ENCODE results near the gene ACOT12. TPM values are rescaled to one million over a fixed set of nuclear protein-coding genes. Genes with fewer than 3 reads are reported as not detected.

ACOT12 gene
- total and polyA plus RNA-seq, 2 of the 13 experiments (the other 11 are each of a cell fraction or from before 2014, with no cell fraction given): not detected

DNA sequence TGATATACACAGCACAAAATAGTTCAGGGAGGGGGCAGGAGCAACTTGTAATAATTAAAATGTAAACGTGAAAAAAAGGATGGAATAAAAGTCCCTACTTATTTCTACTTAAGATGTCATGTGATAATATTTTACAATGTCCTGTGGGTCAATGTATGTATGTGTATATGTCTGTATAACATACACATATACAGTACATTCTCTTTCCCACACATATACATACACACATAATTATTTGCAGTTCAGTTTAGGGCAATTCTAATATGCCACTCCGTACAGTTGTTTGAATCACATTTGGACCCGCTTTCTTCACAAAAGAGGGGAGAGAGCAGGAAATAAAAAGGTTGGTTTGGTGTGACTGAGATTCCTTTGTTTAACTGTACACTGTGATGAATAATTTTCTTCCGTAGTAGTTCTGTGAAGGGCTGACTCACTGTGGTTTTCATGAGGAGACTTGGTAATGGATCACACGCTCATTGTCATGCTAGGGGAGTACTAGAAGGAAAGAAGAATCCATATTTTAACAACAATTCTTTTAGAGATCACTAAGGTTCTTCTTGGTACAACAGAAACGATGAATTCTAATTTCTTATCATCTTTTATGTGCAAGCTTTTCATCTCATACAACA lies 26.2 kb upstream of the ACOT12 start:
- 15% methylated on average over 6 of the region's 6 CpGs for WGBS (ENCODE audit: low lambda C conversion rate)
- Histone ChIP-seq H3K36me3 (replicated peaks in 1 of 2; ENCODE audit: control insufficient read depth in 1 of 2, insufficient read depth in 2 of 2, low read length in 2 of 2) (no peaks in the 10 kb centered on the region), H2AFZ (ENCODE audit: low read length) (no peak overlapping the region), H3K27ac (ENCODE audit: extremely low read length, insufficient read depth, low read length) (no peak overlapping the region), H3K79me2 (ENCODE audit: insufficient read depth, low read length) (no peaks in the 10 kb centered on the region), H3K9me3 (ENCODE audit: low read length) (no peaks in the 10 kb centered on the region), H3K4me2 (ENCODE audit: low read depth, low read length) (no peak overlapping the region), H3K4me3 (replicated peaks in 1 of 3; ENCODE audit: insufficient read depth in 1 of 3, low read depth in 2 of 3, low read length in 3 of 3) (no peak overlapping the region), H3K4me1 (ENCODE audit: insufficient read depth, low read length) (peaks cover 13% of the 10 kb centered on the region; the same call in 1 of the 2 replicates), H3K9ac (ENCODE audit: insufficient read depth, low read depth, low read length) (no peak overlapping the region), H4K20me1 (ENCODE audit: insufficient read depth, low read length) (no peaks in the 10 kb centered on the region), H3K27me3 (ENCODE audit: control insufficient read depth in 1 of 2, insufficient read depth in 2 of 2, low read length in 2 of 2) (no peaks in the 10 kb centered on the region)
- ATAC-seq (no peak), DNase-seq (ENCODE audit: low spot score) (no peak), FAIRE-seq (no peak)
- no TSS peak for BruUV-seq (replicated peaks)
- ChIA-PET POLR2A (no interaction called here), CTCF (ENCODE audit: low intra/inter-chr PET ratio, low total read pairs) (no interaction called here)
- intact Hi-C loops (cut with micrococcal nuclease; ENCODE audit: unreplicated experiment): loop anchor here (10.0 kb wide), 2 partner anchors 85 to 415 kb away; no protein-coding TSS in a partner anchor
- in situ Hi-C loops (cut with HindIII; ENCODE audit: extremely low pct_ligation_motif_present, low pct_unique_long_range_greater_than_20kb): loop anchor here (10.0 kb wide), 2 partner anchors 745 to 805 kb away; no protein-coding TSS in a partner anchor
- TF ChIP-seq MEF2D (CRISPR knock-in tag; IDR thresholded peaks at IDR 0.05) (no peak), SALL1 (CRISPR knock-in tag; IDR thresholded peaks at IDR 0.05) (no peak)

DNA sequence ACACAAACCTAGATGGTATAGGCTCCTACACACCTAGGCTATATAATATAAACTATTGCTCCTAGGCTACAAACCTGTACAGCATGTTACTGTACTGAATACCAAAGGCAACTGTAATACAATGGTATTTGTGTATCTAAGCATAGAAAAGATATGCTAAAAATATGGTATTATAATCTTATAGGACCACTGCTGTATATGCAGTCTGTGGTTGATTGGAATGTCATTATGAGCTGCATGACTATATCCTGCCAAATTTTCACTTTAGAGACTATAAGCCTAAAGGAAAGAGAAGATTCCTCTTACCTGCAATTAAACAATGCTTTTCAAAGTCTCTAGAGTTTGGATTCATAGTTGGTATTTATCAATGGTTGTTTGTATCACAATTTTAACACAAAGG lies 24.7 kb upstream of the ACOT12 start:
- no peak for TF ChIP-seq PHF20 (CRISPR knock-in tag; IDR thresholded peaks at IDR 0.05)
- CTCF ChIA-PET (ENCODE audit: low intra/inter-chr PET ratio, low total read pairs): no interaction called here
- H2AFZ ChIP-seq (ENCODE audit: low read length): no peak overlapping the region
- in situ Hi-C loops (cut with HindIII; ENCODE audit: extremely low pct_ligation_motif_present, low pct_unique_long_range_greater_than_20kb) (no loop called here), intact Hi-C loops (cut with micrococcal nuclease; ENCODE audit: unreplicated experiment) (no loop called here)
- H3K27me3 ChIP-seq (ENCODE audit: control insufficient read depth in 1 of 2, insufficient read depth in 2 of 2, low read length in 2 of 2): no peaks in the 10 kb centered on the region
- H3K4me2 ChIP-seq (ENCODE audit: low read depth, low read length): no peak overlapping the region
- H4K20me1 ChIP-seq (ENCODE audit: insufficient read depth, low read length): no peaks in the 10 kb centered on the region
- H3K4me1 ChIP-seq (ENCODE audit: insufficient read depth, low read length): peaks cover 13% of the 10 kb centered on the region; the same call in 1 of the 2 replicates
- H3K27ac ChIP-seq (ENCODE audit: extremely low read length, insufficient read depth, low read length): no peak overlapping the region
- ATAC-seq (no peak), FAIRE-seq (no peak), DNase-seq (ENCODE audit: low spot score) (no peak)
- no peak overlapping the region for H3K4me3 ChIP-seq (replicated peaks in 1 of 3; ENCODE audit: insufficient read depth in 1 of 3, low read depth in 2 of 3, low read length in 3 of 3)
- BruUV-seq (replicated peaks): no TSS peak
- H3K9me3 ChIP-seq (ENCODE audit: low read length): no peaks in the 10 kb centered on the region
- no peaks in the 10 kb centered on the region for H3K36me3 ChIP-seq (replicated peaks in 1 of 2; ENCODE audit: control insufficient read depth in 1 of 2, insufficient read depth in 2 of 2, low read length in 2 of 2)
- no peak overlapping the region for H3K9ac ChIP-seq (ENCODE audit: insufficient read depth, low read depth, low read length)
- POLR2A ChIA-PET: no interaction called here
- no peaks in the 10 kb centered on the region for H3K79me2 ChIP-seq (ENCODE audit: insufficient read depth, low read length)
